Parathyroid adenoma (tissue), 2 donors: ENCODE data around the gene ABHD5.

Experiments used
- H2AFZ ChIP-seq: fragments of 300-600 bp; sonication (generic); one replicate; pipeline ENCODE4 v1.7.0; 2017; ENCODE audit warnings: antibody characterized with exemption, mild to moderate bottlenecking
- H3K27ac ChIP-seq: fragments of 300-600 bp; sonication (generic); one replicate; pipeline ENCODE4 v1.7.0; 2017
- H3K27me3 ChIP-seq: fragments of 300-600 bp; sonication (generic); one replicate; pipeline ENCODE4 v1.7.0; 2017; ENCODE audit warnings: low read length; ENCODE audit not compliant: control insufficient read depth, insufficient read depth
- H3K36me3 ChIP-seq: fragments of 300-600 bp; sonication (generic); one replicate; pipeline ENCODE4 v1.7.0; 2017; ENCODE audit warnings: low read length; ENCODE audit not compliant: control insufficient read depth, insufficient read depth
- H3K4me1 ChIP-seq: fragments of 300-600 bp; sonication (generic); one replicate; pipeline ENCODE4 v1.7.0; 2017; ENCODE audit warnings: control low read depth
- H3K4me2 ChIP-seq: fragments of 300-600 bp; sonication (generic); one replicate; pipeline ENCODE4 v1.7.0; 2017; ENCODE audit warnings: low read length
- H3K4me3 ChIP-seq: fragments of 300-600 bp; sonication (generic); one replicate; pipeline ENCODE4 v1.7.0; 2017; ENCODE audit warnings: low read depth, low read length
- H3K79me2 ChIP-seq: fragments of 300-600 bp; sonication (generic); one replicate; pipeline ENCODE4 v1.7.0; 2017; ENCODE audit warnings: control low read depth
- H3K9ac ChIP-seq: fragments of 300-600 bp; sonication (generic); one replicate; pipeline ENCODE4 v1.7.0; 2017; ENCODE audit warnings: mild to moderate bottlenecking
- H3K9me3 ChIP-seq: fragments of 300-600 bp; sonication (generic); one replicate; pipeline ENCODE4 v1.7.0; 2017; ENCODE audit warnings: low read length; ENCODE audit not compliant: control insufficient read depth
- CTCF ChIP-seq: fragments of 300-600 bp; sonication (generic); IDR thresholded peaks from one replicate; pipeline ENCODE4 v1.7.0; 2017; ENCODE audit warnings: antibody characterized with exemption, mild to moderate bottlenecking
- donor health status: primary hyperparathyroidism.

Gene ABHD5

GRCh38 chr3:43692085-43692855, 1.5 kb downstream of the ABHD5 start:
- Histone ChIP-seq H3K27me3 (no peaks in the 10 kb centered on the region), H3K4me1 (peaks cover 6% of the 10 kb centered on the region), H3K4me2 (peak overlapping the region; percentile 76), H3K79me2 (peaks cover 12% of the 10 kb centered on the region), H3K9ac (no peak overlapping the region), H2AFZ (peak overlapping the region; percentile 98), H3K9me3 (no peaks in the 10 kb centered on the region), H3K4me3 (peak overlapping the region; percentile 67), H3K36me3 (no peaks in the 10 kb centered on the region), H3K27ac (no peak overlapping the region)
- TF ChIP-seq CTCF, result no peak

GRCh38 chr3:43692971-43693370, 2.2 kb downstream of the ABHD5 start:
- H3K4me3 ChIP-seq, result no peak overlapping the region
- H3K27me3 ChIP-seq, result no peaks in the 10 kb centered on the region
- no peaks in the 10 kb centered on the region for H3K9me3 ChIP-seq
- no peak for TF ChIP-seq CTCF
- H3K36me3 ChIP-seq, result no peaks in the 10 kb centered on the region
- H3K9ac ChIP-seq, result no peak overlapping the region
- H3K4me1 ChIP-seq, result peaks cover 6% of the 10 kb centered on the region
- H2AFZ ChIP-seq, result no peak overlapping the region
- H3K4me2 ChIP-seq, result no peak overlapping the region
- H3K79me2 ChIP-seq, result peaks cover 12% of the 10 kb centered on the region
- no peak overlapping the region for H3K27ac ChIP-seq

GRCh38 chr3:43693594-43693993, 2.9 kb downstream of the ABHD5 start:
- H3K27ac ChIP-seq, result no peak overlapping the region
- H3K79me2 ChIP-seq, result peaks cover 12% of the 10 kb centered on the region
- no peak overlapping the region for H3K4me2 ChIP-seq
- no peaks in the 10 kb centered on the region for H3K9me3 ChIP-seq
- H3K4me3 ChIP-seq, result no peak overlapping the region
- H3K36me3 ChIP-seq, result no peaks in the 10 kb centered on the region
- peaks cover 6% of the 10 kb centered on the region for H3K4me1 ChIP-seq
- no peak overlapping the region for H2AFZ ChIP-seq
- TF ChIP-seq CTCF, result no peak
- H3K27me3 ChIP-seq, result no peaks in the 10 kb centered on the region
- H3K9ac ChIP-seq, result no peak overlapping the region

GRCh38 chr3:43695443-43695842, 4.7 kb downstream of the ABHD5 start:
- no peak overlapping the region for H3K4me3 ChIP-seq
- no peak overlapping the region for H3K27ac ChIP-seq
- no peak for TF ChIP-seq CTCF
- H3K9ac ChIP-seq, result no peak overlapping the region
- H3K36me3 ChIP-seq, result no peaks in the 10 kb centered on the region
- H3K79me2 ChIP-seq, result peaks cover 12% of the 10 kb centered on the region
- no peaks in the 10 kb centered on the region for H3K9me3 ChIP-seq
- no peak overlapping the region for H2AFZ ChIP-seq
- no peak overlapping the region for H3K4me2 ChIP-seq
- no peaks in the 10 kb centered on the region for H3K27me3 ChIP-seq
- peaks cover 3% of the 10 kb centered on the region for H3K4me1 ChIP-seq

GRCh38 chr3:43695863-43696262, 5.1 kb downstream of the ABHD5 start:
- H3K4me1 ChIP-seq, result peaks cover 3% of the 10 kb centered on the region
- H3K36me3 ChIP-seq, result no peaks in the 10 kb centered on the region
- no peaks in the 10 kb centered on the region for H3K9me3 ChIP-seq
- H3K9ac ChIP-seq, result no peak overlapping the region
- H2AFZ ChIP-seq, result no peak overlapping the region
- TF ChIP-seq CTCF, result no peak
- no peaks in the 10 kb centered on the region for H3K27me3 ChIP-seq
- H3K4me3 ChIP-seq, result no peak overlapping the region
- peaks cover 12% of the 10 kb centered on the region for H3K79me2 ChIP-seq
- no peak overlapping the region for H3K4me2 ChIP-seq
- H3K27ac ChIP-seq, result no peak overlapping the region
